GM23248 (cell line): Measurements from ENCODE around the gene WDR45.

Source experiments
- EZH2 ChIP-seq: fragments of 200-600 bp; sonication (generic); IDR thresholded peaks from 2 replicates; pipeline ENCODE4 v1.6.1; 2018; ENCODE audit warnings: antibody characterized with exemption, mild to moderate bottlenecking; ENCODE audit not compliant: insufficient read depth, poor library complexity, severe bottlenecking
- EZH2phosphoT487 ChIP-seq: fragments of 200-600 bp; sonication (generic); IDR thresholded peaks from 2 replicates; pipeline ENCODE4 v1.6.1; 2018; ENCODE audit warnings: antibody characterized with exemption, moderate library complexity, mild to moderate bottlenecking, low read depth; ENCODE audit not compliant: insufficient read depth

DNA sequence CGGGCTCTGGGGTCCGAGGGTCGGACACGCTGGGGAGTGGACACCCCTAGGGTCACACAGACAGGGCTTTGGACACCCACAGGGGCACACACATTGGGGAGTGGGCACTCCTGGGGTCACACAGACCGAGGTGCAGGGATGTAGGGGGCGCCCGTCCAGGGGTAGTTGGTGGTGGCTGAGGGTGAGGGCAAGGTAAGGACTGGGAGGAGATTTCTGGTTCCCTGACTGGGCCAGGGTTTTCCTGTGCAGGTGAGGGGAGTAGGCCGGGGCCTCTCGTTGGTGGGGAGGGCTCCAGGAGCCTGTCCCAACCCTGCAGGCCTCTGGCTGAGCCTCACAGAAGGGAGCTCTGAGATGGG is 21.9 kb upstream of the WDR45 start:
- TF ChIP-seq EZH2 (no peak), EZH2phosphoT487 (no peak)
